ENCODE results near the gene ACOX2.

The ACOX2 gene

DNA sequence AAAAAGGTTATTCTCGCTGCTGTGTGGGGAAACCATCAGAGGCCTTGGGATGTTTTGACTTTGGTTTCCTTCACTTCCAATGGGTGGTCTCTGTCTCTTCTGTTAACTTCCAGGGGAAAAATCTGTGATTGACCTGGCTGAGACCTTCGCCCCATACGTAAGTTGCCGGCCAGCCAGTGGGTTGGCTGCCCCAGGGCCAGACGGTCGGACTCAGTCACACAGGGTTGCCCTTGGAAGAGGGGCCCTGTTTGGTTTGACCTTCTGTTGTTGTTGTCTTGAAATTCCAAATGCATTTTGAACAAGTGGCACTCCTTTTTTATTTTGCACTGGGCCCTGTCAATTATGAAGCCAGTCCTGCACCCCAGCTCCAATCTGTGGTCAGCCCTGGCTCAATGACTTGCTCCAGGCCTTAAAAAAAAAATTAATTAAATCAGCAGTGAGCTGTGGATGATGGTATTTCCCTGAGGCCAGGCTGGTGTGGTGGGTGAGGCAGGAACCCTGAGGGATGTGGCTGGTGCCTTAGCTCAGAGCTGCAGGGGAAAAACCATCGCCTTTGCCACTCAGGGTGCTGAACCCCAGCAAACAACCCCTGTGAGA, 35.7 kb upstream of the ACOX2 start:
- no peak overlapping the region for H2AFZ ChIP-seq
- no peaks in the 10 kb centered on the region for H3K4me1 ChIP-seq
- H3K27me3 ChIP-seq (ENCODE audit: control insufficient read depth, insufficient read depth, low read length) = no peaks in the 10 kb centered on the region
- no peaks in the 10 kb centered on the region for H3K79me2 ChIP-seq
- no peak overlapping the region for H3K9ac ChIP-seq
- H3K27ac ChIP-seq = no peak overlapping the region
- H3K4me3 ChIP-seq (ENCODE audit: low read depth, low read length) = no peak overlapping the region
- H3K9me3 ChIP-seq (ENCODE audit: control insufficient read depth, low read length) = no peaks in the 10 kb centered on the region
- H3K36me3 ChIP-seq (ENCODE audit: control insufficient read depth, insufficient read depth, low read length) = no peaks in the 10 kb centered on the region
- no peak overlapping the region for H3K4me2 ChIP-seq (ENCODE audit: low read length)
- TF ChIP-seq, protein P1, sequence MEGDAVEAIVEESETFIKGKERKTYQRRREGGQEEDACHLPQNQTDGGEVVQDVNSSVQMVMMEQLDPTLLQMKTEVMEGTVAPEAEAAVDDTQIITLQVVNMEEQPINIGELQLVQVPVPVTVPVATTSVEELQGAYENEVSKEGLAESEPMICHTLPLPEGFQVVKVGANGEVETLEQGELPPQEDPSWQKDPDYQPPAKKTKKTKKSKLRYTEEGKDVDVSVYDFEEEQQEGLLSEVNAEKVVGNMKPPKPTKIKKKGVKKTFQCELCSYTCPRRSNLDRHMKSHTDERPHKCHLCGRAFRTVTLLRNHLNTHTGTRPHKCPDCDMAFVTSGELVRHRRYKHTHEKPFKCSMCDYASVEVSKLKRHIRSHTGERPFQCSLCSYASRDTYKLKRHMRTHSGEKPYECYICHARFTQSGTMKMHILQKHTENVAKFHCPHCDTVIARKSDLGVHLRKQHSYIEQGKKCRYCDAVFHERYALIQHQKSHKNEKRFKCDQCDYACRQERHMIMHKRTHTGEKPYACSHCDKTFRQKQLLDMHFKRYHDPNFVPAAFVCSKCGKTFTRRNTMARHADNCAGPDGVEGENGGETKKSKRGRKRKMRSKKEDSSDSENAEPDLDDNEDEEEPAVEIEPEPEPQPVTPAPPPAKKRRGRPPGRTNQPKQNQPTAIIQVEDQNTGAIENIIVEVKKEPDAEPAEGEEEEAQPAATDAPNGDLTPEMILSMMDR (IDR thresholded peaks at IDR 0.05) = no peak

DNA sequence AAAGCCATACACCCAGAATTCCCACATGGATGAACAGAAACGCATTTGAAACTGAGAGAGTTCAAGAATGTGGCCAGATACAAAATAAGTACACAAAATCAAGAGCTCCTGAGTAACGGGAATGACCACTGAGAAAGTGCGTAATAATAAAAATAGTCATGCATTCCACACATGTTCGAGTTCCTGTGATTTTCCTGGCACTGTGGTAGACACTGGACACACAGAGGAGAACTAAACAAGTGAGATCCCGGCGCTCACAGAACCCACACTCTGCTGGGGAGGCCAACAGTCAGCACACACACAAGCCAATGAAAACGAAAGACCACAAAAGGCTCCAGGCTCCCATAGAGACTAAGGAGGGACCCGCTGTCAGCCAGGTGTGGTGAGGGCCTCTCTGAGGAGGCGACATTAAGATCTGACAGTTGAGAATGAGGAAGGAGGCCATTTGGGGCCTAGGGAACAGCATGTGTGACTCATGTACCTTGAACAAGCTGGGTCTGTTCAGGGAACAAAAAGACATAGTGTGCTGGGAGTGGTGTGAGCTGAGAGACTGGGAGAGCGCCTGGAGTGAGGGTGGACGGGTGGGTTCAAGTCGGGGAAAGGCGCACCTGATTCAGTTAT, 35.1 kb upstream of the ACOX2 start:
- H3K9me3 ChIP-seq (ENCODE audit: control insufficient read depth, low read length) = no peaks in the 10 kb centered on the region
- no peak overlapping the region for H3K9ac ChIP-seq
- H3K4me1 ChIP-seq = no peaks in the 10 kb centered on the region
- no peaks in the 10 kb centered on the region for H3K79me2 ChIP-seq
- H3K36me3 ChIP-seq (ENCODE audit: control insufficient read depth, insufficient read depth, low read length) = no peaks in the 10 kb centered on the region
- H3K27me3 ChIP-seq (ENCODE audit: control insufficient read depth, insufficient read depth, low read length) = no peaks in the 10 kb centered on the region
- no peak overlapping the region for H3K27ac ChIP-seq
- TF ChIP-seq, protein P1 (IDR thresholded peaks at IDR 0.05) = no peak
- no peak overlapping the region for H2AFZ ChIP-seq
- H3K4me2 ChIP-seq (ENCODE audit: low read length) = no peak overlapping the region
- no peak overlapping the region for H3K4me3 ChIP-seq (ENCODE audit: low read depth, low read length)

DNA sequence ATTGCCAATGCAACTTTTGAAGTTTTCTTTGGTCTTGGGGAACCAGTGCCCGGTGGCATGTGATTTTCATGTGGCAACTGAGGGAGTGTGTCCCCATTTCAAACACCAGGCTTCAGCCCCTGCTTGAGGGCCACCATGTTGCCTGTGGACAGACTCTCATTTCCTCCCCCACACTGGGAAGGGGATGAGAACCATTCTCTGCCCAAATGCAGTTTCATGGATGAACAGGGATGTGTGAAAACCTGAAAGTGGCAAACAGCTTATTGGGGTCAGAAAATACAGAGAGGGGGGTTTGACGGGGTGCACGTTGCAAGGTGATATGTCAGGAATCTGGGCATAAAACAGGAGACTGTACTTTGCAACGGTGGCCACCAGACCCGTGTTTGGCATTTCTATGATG, 33.9 kb upstream of the ACOX2 start:
- H2AFZ ChIP-seq = no peak overlapping the region
- no peaks in the 10 kb centered on the region for H3K27me3 ChIP-seq (ENCODE audit: control insufficient read depth, insufficient read depth, low read length)
- no peaks in the 10 kb centered on the region for H3K4me1 ChIP-seq
- H3K36me3 ChIP-seq (ENCODE audit: control insufficient read depth, insufficient read depth, low read length) = no peaks in the 10 kb centered on the region
- no peaks in the 10 kb centered on the region for H3K79me2 ChIP-seq
- no peaks in the 10 kb centered on the region for H3K9me3 ChIP-seq (ENCODE audit: control insufficient read depth, low read length)
- H3K4me3 ChIP-seq (ENCODE audit: low read depth, low read length) = no peak overlapping the region
- no peak overlapping the region for H3K9ac ChIP-seq
- TF ChIP-seq, protein P1 (IDR thresholded peaks at IDR 0.05) = no peak
- H3K4me2 ChIP-seq (ENCODE audit: low read length) = no peak overlapping the region
- H3K27ac ChIP-seq = no peak overlapping the region

DNA sequence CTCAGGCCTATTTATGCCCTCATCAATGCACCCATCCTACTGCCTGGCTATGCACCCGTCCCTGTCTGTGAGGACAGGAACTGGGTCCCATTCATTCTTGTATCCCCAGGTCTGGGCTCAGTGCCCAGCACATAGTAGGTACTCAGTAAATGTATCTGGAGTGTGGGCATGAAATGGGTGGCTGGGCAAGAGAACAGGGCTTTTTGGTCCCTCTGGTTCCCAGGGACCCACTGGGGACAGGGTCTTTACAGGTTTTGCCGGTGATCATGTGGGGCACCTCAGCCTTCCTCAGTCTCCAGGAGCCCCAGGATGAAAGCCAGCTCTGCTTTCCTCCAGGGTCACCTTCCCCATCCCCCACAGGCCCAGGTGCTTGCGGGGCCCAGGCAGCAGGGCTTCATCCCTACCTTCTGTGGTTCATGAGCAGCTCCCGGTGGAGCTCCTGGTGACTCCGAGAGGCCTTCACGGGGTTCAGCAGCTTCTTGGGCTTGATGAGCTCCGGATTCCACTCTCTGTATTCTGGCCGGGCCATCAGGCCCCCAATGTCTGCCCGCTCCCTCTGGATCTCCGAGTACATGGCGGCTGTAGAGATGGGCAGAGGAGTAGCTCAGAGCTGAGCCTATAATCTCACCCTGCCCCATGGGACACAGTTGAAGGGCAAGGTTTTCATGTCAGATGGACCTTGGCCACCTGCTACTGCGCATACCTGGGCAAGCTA, 32.5 kb upstream of the ACOX2 start:
- no peaks in the 10 kb centered on the region for H3K36me3 ChIP-seq (ENCODE audit: control insufficient read depth, insufficient read depth, low read length)
- no peaks in the 10 kb centered on the region for H3K27me3 ChIP-seq (ENCODE audit: control insufficient read depth, insufficient read depth, low read length)
- H3K27ac ChIP-seq = no peak overlapping the region
- TF ChIP-seq, protein P1 (IDR thresholded peaks at IDR 0.05) = no peak
- no peak overlapping the region for H3K4me3 ChIP-seq (ENCODE audit: low read depth, low read length)
- no peak overlapping the region for H3K4me2 ChIP-seq (ENCODE audit: low read length)
- no peaks in the 10 kb centered on the region for H3K4me1 ChIP-seq
- no peak overlapping the region for H3K9ac ChIP-seq
- H2AFZ ChIP-seq = no peak overlapping the region
- no peaks in the 10 kb centered on the region for H3K9me3 ChIP-seq (ENCODE audit: control insufficient read depth, low read length)
- H3K79me2 ChIP-seq = no peaks in the 10 kb centered on the region

Data from parathyroid adenoma (tissue), 2 donors.